ENCODE results near the gene TNNI3K. TPM values are rescaled to one million over a fixed set of nuclear protein-coding genes. Genes with fewer than 3 reads are reported as not detected.

TNNI3K gene
- total and polyA plus RNA-seq, 10 of the 15 experiments (the other 5 are each of a cell fraction or from before 2014, with no cell fraction given), result 0.14 to 1.6 (median 0.44) TPM; not detected in 4

- FAIRE-seq, result no peak
- TF ChIP-seq MTA2 (IDR thresholded peaks at IDR 0.05; ENCODE audit: low read depth), result no peak
- no peak for TF ChIP-seq NBN (IDR thresholded peaks at IDR 0.05)
- no peak for TF ChIP-seq CREM (IDR thresholded peaks at IDR 0.05; ENCODE audit: low read depth)
- no peak for TF ChIP-seq IKZF2 (IDR thresholded peaks at IDR 0.05)
- TF ChIP-seq BMI1 (IDR thresholded peaks at IDR 0.05; ENCODE audit: borderline replicate concordance), result no peak
- TF ChIP-seq, protein P1, sequence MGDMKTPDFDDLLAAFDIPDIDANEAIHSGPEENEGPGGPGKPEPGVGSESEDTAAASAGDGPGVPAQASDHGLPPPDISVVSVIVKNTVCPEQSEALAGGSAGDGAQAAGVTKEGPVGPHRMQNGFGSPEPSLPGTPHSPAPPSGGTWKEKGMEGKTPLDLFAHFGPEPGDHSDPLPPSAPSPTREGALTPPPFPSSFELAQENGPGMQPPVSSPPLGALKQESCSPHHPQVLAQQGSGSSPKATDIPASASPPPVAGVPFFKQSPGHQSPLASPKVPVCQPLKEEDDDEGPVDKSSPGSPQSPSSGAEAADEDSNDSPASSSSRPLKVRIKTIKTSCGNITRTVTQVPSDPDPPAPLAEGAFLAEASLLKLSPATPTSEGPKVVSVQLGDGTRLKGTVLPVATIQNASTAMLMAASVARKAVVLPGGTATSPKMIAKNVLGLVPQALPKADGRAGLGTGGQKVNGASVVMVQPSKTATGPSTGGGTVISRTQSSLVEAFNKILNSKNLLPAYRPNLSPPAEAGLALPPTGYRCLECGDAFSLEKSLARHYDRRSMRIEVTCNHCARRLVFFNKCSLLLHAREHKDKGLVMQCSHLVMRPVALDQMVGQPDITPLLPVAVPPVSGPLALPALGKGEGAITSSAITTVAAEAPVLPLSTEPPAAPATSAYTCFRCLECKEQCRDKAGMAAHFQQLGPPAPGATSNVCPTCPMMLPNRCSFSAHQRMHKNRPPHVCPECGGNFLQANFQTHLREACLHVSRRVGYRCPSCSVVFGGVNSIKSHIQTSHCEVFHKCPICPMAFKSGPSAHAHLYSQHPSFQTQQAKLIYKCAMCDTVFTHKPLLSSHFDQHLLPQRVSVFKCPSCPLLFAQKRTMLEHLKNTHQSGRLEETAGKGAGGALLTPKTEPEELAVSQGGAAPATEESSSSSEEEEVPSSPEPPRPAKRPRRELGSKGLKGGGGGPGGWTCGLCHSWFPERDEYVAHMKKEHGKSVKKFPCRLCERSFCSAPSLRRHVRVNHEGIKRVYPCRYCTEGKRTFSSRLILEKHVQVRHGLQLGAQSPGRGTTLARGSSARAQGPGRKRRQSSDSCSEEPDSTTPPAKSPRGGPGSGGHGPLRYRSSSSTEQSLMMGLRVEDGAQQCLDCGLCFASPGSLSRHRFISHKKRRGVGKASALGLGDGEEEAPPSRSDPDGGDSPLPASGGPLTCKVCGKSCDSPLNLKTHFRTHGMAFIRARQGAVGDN (IDR thresholded peaks at IDR 0.05), result no peak
- TF ChIP-seq TCF7 (IDR thresholded peaks at IDR 0.05; ENCODE audit: borderline replicate concordance), result no peak
- TF ChIP-seq ZNF207 (IDR thresholded peaks at IDR 0.05; ENCODE audit: borderline replicate concordance), result no peak
- TF ChIP-seq RAD51 (IDR thresholded peaks at IDR 0.05), result no peak
- no peak for TF ChIP-seq SUZ12 (IDR thresholded peaks at IDR 0.05; ENCODE audit: unreplicated experiment)
- no peak for TF ChIP-seq MLLT1 (IDR thresholded peaks at IDR 0.05)
- TF ChIP-seq PBX3 (IDR thresholded peaks at IDR 0.05; ENCODE audit: insufficient replicate concordance, low read depth, low read length), result no peak
- POLR2A ChIA-PET, result no interaction called here
Measured at GRCh38 chr1:74368335-74368734, 133.1 kb downstream of the TNNI3K start.

More at GRCh38 chr1:74368335-74368734, 133.1 kb downstream of the TNNI3K start:
- in situ Hi-C loops (cut with MboI), result no loop called here
- H2AFZ ChIP-seq (ENCODE audit: control insufficient read depth, low read depth, low read length), result no peak overlapping the region
- ChIA-PET SMC1A (ENCODE audit: uncharacterized antibody, unreplicated experiment) (no interaction called here), RAD21 (ENCODE audit: unreplicated experiment) (no interaction called here), CTCF (no interaction called here)
- H3K4me1 ChIP-seq (ENCODE audit: control insufficient read depth, insufficient read depth, low read length), result no peaks in the 10 kb centered on the region
- no peaks in the 10 kb centered on the region for H3K27me3 ChIP-seq (replicated peaks in 1 of 2; ENCODE audit: control insufficient read depth in 2 of 2, insufficient read depth in 2 of 2, low read length in 1 of 2)
- intact Hi-C loops (cut with micrococcal nuclease; ENCODE audit: unreplicated experiment), result no loop called here
- ATAC-seq, result no peak
- H3K79me2 ChIP-seq (ENCODE audit: control insufficient read depth, insufficient read depth, low read length), result no peaks in the 10 kb centered on the region
- DNase-seq (ENCODE audit: low read depth, low spot score), result no peak
- no peaks in the 10 kb centered on the region for H4K20me1 ChIP-seq (ENCODE audit: control insufficient read depth, insufficient read depth)
- H3K9me3 ChIP-seq (replicated peaks; ENCODE audit: control insufficient read depth, insufficient read depth, low read length), result no peaks in the 10 kb centered on the region
- H3K4me3 ChIP-seq, result no peak overlapping the region
- 30% methylated on average over 3 of the region's 3 CpGs for WGBS (ENCODE audit: insufficient coverage, insufficient replicate concordance, low lambda C conversion rate, missing lambda C conversion rate)
- BruUV-seq (replicated peaks), result no TSS peak
- no peak overlapping the region for H3K9ac ChIP-seq (ENCODE audit: control insufficient read depth, insufficient read depth, low read length)
- H3K36me3 ChIP-seq (ENCODE audit: control insufficient read depth in 2 of 2, insufficient read depth in 2 of 2, low read length in 1 of 2), result no peaks in the 10 kb centered on the region
- no peak overlapping the region for H3K27ac ChIP-seq (ENCODE audit: control insufficient read depth, insufficient read depth)
- H3K4me2 ChIP-seq (ENCODE audit: control insufficient read depth, insufficient read depth), result no peak overlapping the region

Data from GM12878 (cell line).